SU-DHL-6 (cell line): ENCODE results near the gene RPL32.

ENCODE experiments used
- H2AFZ ChIP-seq: fragments of 200-600 bp; sonication (generic); 2 replicates; pipeline ENCODE4 v1.6.1; 2014; ENCODE audit warnings: low read depth, mild to moderate bottlenecking, moderate library complexity, mixed read lengths, antibody characterized with exemption, low read length; ENCODE audit not compliant: severe bottlenecking
- H3F3A ChIP-seq: fragments of 200-600 bp; shearing (Covaris generic); 2 replicates; pipeline ENCODE4 v1.6.0; 2016; ENCODE audit warnings: antibody characterized with exemption, mild to moderate bottlenecking; ENCODE audit not compliant: insufficient read depth
- H3K27ac ChIP-seq: fragments of 200-600 bp; sonication (generic); 2 replicates; pipeline ENCODE4 v1.5.1; 2016; ENCODE audit warnings: low read depth, mild to moderate bottlenecking, low read length, moderate library complexity, mixed read lengths
- H3K27me3 ChIP-seq: fragments of 200-600 bp; sonication (generic), shearing (Covaris generic); 2 replicates; pipeline ENCODE4 v1.6.0; 2014; ENCODE audit warnings: mild to moderate bottlenecking, low read length
- H3K36me3 ChIP-seq: fragments of 200-600 bp; sonication (generic); 2 replicates; pipeline ENCODE4 v1.6.1; 2014; ENCODE audit warnings: mild to moderate bottlenecking, low read length, mixed read lengths
- H3K4me2 ChIP-seq: fragments of 300-600, 200-600 bp; shearing (Covaris generic), sonication (generic); 2 replicates; pipeline ENCODE4 v1.6.0; 2014; ENCODE audit warnings: low read length, low read depth, mild to moderate bottlenecking; ENCODE audit not compliant: poor library complexity, severe bottlenecking
- H3K4me3 ChIP-seq: fragments of 200-600 bp; sonication (generic); 2 replicates; pipeline ENCODE4 v1.5.1; 2014; ENCODE audit warnings: antibody characterized with exemption, low read length, mild to moderate bottlenecking, mixed read lengths; ENCODE audit not compliant: insufficient read depth, poor library complexity, severe bottlenecking
- H3K79me2 ChIP-seq: fragments of 200-600 bp; sonication (generic); 2 replicates; pipeline ENCODE4 v1.6.1; 2014; ENCODE audit warnings: mild to moderate bottlenecking, low read length, moderate library complexity; ENCODE audit not compliant: insufficient read depth
- H3K9ac ChIP-seq: fragments of 200-600 bp; sonication (generic); 2 replicates; pipeline ENCODE4 v1.7.0; 2014; ENCODE audit warnings: mild to moderate bottlenecking, low read length
- H3K9me2 ChIP-seq: fragments of 200-600 bp; sonication (generic); replicated peaks from 2 replicates; pipeline ENCODE4 v1.6.1; 2014; ENCODE audit warnings: low read length; ENCODE audit not compliant: insufficient read depth
- H3K9me3 ChIP-seq: fragments of 200-600 bp; sonication (generic); 2 replicates; pipeline ENCODE4 v1.6.1; 2014; ENCODE audit warnings: low read length, mixed read lengths; ENCODE audit not compliant: insufficient read depth
- H4K20me1 ChIP-seq: fragments of 200-600 bp; sonication (generic); 2 replicates; pipeline ENCODE4 v1.6.1; 2014; ENCODE audit warnings: low read depth, mild to moderate bottlenecking, antibody characterized with exemption, low read length, moderate library complexity, mixed read lengths
- EZH2phosphoT487 ChIP-seq: fragments of 200-600 bp; sonication (generic), shearing (Covaris generic); conservative IDR thresholded peaks from 2 replicates; pipeline ENCODE4 v1.6.1; 2018; ENCODE audit warnings: mild to moderate bottlenecking, antibody characterized with exemption, low read length, moderate library complexity, mixed read lengths
- TF ChIP-seq, protein P1 (sequence below): fragments of 200-600 bp; sonication (generic); IDR thresholded peaks from one replicate; pipeline ENCODE4 v1.5.1; 2017; ENCODE audit warnings: antibody characterized with exemption, mild to moderate bottlenecking, low read length, moderate library complexity; ENCODE audit not compliant: insufficient read depth, poor library complexity, severe bottlenecking

Gene RPL32

DNA sequence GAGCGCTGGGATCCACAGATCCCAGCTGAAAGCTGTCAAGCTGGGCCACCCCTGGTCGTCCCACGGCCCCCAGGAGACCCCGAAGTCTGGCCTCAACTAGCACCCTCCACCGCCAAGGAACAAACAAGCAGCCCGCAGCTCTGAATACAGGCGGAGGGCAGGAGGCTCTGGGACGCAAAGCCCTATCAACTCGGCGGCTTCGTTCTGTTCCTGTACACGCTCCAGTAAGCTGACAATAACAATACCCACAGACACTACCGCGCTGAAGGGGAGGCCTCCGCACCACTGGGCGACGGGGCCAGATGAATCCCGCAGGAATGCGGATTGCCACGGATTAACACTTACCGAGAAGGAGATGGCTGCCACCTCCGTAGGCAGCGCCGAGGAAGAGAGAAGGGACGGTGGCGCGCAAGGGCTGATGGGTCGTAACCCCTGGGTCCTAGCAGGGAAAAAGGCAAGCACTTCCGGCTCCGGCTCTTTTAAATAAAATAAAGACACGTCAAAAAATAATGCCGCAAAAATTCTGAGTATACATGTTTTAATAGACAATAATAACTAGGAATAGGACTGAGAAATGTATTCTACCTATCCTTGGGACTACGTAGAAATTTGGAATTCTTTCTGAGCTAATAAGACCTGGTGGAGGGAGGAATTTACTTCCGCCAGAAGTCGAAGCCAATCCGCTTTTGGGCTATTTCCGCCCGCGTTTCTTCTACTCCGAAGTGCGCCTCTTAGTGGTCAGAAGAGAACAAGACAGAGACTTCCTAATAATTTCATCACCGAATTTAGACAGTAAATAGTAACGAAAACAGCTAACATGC lies at the start of gene RPL32:
RPL32 (minus strand) TSS at position 417 of the 821 bp plus-strand sequence. CDS start 1,328 bp downstream, outside the sequence.
- H3K4me2 ChIP-seq: peak within 1 kb of the TSS; percentile 77
- H3K27ac ChIP-seq: peak within 1 kb of the TSS; percentile 83
- no peaks in the 10 kb centered on the region for H3K9me3 ChIP-seq
- TF ChIP-seq, protein P1, sequence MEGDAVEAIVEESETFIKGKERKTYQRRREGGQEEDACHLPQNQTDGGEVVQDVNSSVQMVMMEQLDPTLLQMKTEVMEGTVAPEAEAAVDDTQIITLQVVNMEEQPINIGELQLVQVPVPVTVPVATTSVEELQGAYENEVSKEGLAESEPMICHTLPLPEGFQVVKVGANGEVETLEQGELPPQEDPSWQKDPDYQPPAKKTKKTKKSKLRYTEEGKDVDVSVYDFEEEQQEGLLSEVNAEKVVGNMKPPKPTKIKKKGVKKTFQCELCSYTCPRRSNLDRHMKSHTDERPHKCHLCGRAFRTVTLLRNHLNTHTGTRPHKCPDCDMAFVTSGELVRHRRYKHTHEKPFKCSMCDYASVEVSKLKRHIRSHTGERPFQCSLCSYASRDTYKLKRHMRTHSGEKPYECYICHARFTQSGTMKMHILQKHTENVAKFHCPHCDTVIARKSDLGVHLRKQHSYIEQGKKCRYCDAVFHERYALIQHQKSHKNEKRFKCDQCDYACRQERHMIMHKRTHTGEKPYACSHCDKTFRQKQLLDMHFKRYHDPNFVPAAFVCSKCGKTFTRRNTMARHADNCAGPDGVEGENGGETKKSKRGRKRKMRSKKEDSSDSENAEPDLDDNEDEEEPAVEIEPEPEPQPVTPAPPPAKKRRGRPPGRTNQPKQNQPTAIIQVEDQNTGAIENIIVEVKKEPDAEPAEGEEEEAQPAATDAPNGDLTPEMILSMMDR: peak; percentile 74
- TF ChIP-seq EZH2phosphoT487: no peak
- H4K20me1 ChIP-seq: peaks cover 34% of the 10 kb centered on the region
- H3K79me2 ChIP-seq: peaks cover 50% of the 10 kb centered on the region
- H3F3A ChIP-seq: peaks cover 34% of the 10 kb centered on the region
- peak within 1 kb of the TSS; percentile 76 for H2AFZ ChIP-seq
- peak within 1 kb of the TSS; percentile 97 for H3K9ac ChIP-seq
- H3K36me3 ChIP-seq: peaks cover 38% of the 10 kb centered on the region
- peak within 1 kb of the TSS; percentile 97 for H3K4me3 ChIP-seq
- no peaks in the 10 kb centered on the region for H3K27me3 ChIP-seq
- H3K9me2 ChIP-seq: no peaks in the 10 kb centered on the region

DNA sequence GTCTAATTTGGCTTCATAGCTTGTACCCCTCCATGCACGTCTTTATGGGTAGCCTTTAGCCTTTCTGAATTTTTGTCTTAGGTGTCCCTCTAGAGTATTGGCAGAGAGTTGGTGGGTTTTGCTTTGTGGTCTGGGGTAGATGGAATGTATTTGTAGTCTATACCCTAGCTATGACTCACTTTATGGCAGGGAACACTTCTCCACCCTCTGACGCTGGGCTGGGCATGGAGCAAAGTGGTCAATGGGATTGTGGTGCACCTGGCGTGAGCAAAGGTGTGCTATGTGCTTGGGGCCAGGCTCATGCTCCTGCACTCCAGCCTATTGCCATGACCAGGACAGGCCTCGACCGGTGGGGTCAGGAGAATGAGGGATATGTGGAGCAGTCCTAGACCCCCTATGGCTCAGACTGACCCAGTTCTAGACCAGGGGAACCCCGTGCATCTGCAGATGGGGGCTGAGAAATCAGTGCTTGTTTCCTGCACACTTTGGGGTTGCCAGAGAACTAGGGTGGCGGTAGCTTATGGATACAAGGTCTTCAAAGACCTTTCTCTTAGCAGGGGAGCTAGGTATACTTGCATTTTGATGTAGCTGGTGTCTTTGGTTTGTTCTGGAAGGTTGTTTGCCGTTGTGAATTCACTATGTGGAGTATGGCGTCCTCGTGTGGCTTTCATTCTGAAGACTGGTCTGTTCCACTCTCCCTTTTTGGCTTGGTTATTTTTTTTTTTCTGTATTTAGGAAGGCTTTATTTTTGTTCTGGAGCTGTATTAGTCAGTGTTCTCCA lies 49.4 kb upstream of the RPL32 start:
- no peak overlapping the region for H3K4me3 ChIP-seq
- H3K9me2 ChIP-seq: no peaks in the 10 kb centered on the region
- H3K4me2 ChIP-seq: no peak overlapping the region
- no peaks in the 10 kb centered on the region for H3K27me3 ChIP-seq
- no peak overlapping the region for H2AFZ ChIP-seq
- H4K20me1 ChIP-seq: no peaks in the 10 kb centered on the region
- no peaks in the 10 kb centered on the region for H3K36me3 ChIP-seq
- H3F3A ChIP-seq: no peaks in the 10 kb centered on the region
- no peak for TF ChIP-seq EZH2phosphoT487
- TF ChIP-seq, protein P1: no peak
- no peaks in the 10 kb centered on the region for H3K9me3 ChIP-seq
- no peak overlapping the region for H3K27ac ChIP-seq
- H3K79me2 ChIP-seq: no peaks in the 10 kb centered on the region
- H3K9ac ChIP-seq: no peak overlapping the region

DNA sequence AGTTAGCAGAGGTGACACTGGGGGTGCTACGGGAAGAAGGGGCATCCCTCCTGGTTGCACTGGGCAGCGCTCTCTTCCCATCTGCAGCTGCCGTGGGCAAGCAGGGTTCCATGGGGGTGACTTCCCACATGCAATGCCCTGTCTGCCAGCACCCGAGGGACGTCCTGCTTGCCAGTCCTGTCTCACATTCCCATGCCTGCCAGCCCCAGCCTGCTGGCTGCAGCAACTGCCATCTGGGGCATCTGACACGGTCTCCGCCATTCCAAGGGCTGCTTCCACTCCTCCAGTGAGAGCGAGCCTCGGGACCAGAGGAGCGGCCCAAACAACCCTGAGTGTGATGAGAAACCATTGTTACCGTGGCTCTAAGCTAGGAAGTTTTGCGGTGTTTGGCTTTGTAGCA lies 45.4 kb upstream of the RPL32 start:
- Histone ChIP-seq H3K4me2 (no peak overlapping the region), H3K4me3 (no peak overlapping the region)

More for the DNA sequence above, 45.4 kb upstream of the RPL32 start:
- H3K36me3 ChIP-seq: no peaks in the 10 kb centered on the region
- no peaks in the 10 kb centered on the region for H3F3A ChIP-seq
- H3K79me2 ChIP-seq: no peaks in the 10 kb centered on the region
- H3K9ac ChIP-seq: no peak overlapping the region
- no peaks in the 10 kb centered on the region for H4K20me1 ChIP-seq
- no peak overlapping the region for H3K27ac ChIP-seq
- no peak for TF ChIP-seq EZH2phosphoT487
- TF ChIP-seq, protein P1: no peak
- no peaks in the 10 kb centered on the region for H3K27me3 ChIP-seq
- no peaks in the 10 kb centered on the region for H3K9me3 ChIP-seq
- H3K9me2 ChIP-seq: no peaks in the 10 kb centered on the region
- H2AFZ ChIP-seq: no peak overlapping the region
